HepG2 (cell line): Measurements from ENCODE around the gene SCGB1C2. TPM values are rescaled to one million over a fixed set of nuclear protein-coding genes. Genes with fewer than 3 reads are reported as not detected.
A peak's percentile ranks its signal among the peaks of the same experiment; 100 is the strongest.

Experiments
- ATAC-seq: fragments of 200-7000 bp; cut with Tn5 transposase; 3 replicates; pipeline ENCODE4 v1.9.1; 2020; ENCODE audit warnings: mild to moderate bottlenecking, moderate library complexity
- BruUV-seq: library from RNA; stranded (reverse); fragments of 400-500 nt; replicated peaks from 2 replicates; lab custom pipeline; 2021; lab: Mats Ljungman, UMichigan
- CTCF ChIA-PET: fragments of 300-600 bp; formaldehyde crosslinking; extraction: SDS; loops from one replicate; lab custom pipeline; 2021; ENCODE audit warnings: low total read pairs, inconsistent platforms, low intra/inter-chr PET ratio; lab: Yijun Ruan, JAX
- POLR2A ChIA-PET: fragments of 350-600 bp; sonication (Branson Sonifier 250); formaldehyde crosslinking; loops from one replicate; lab custom pipeline; 2020; ENCODE audit warnings: antibody characterized with exemption, inconsistent platforms; lab: Yijun Ruan, JAX
- DNase-seq: peaks from one replicate; pipeline ENCODE4 v3.0.0-alpha.2; 2015; ENCODE audit warnings: low spot score
- FAIRE-seq: peaks from 3 replicates; lab custom pipeline; 2011; peaks lifted over from hg19 to GRCh38; lab: Jason Lieb, UNC
- H2AFZ ChIP-seq: one replicate; pipeline ENCODE4 v1.6.1; 2011; ENCODE audit warnings: low read length, inconsistent platforms
- H3K27ac ChIP-seq: fragments of 300-600 bp; 3 replicates; pipeline ENCODE4 v1.8.0; 2011; ENCODE audit warnings: mixed run types, mild to moderate bottlenecking, mixed read lengths, low read length, inconsistent platforms; ENCODE audit not compliant: insufficient read depth; ENCODE audit errors: extremely low read length
- H3K27me3 ChIP-seq, 2 experiments: fragments of 200-600 bp in 1 of 2; 2 replicates in 1 of 2; 3 replicates in 1 of 2; pipeline versions ENCODE4 v1.6.0 to v1.8.0; 2011; ENCODE audit warnings: low read length in 2 of 2, mild to moderate bottlenecking in 2 of 2, moderate library complexity in 2 of 2, inconsistent platforms in 1 of 2; ENCODE audit not compliant: insufficient read depth in 2 of 2, control insufficient read depth in 1 of 2
- H3K36me3 ChIP-seq, 2 experiments: fragments of 200-600 bp in 1 of 2; replicated peaks in 1 of 2; 2 replicates in 1 of 2; 3 replicates in 1 of 2; pipeline versions ENCODE4 v1.5.1 to v1.8.0; 2011; ENCODE audit warnings: low read length in 2 of 2, inconsistent platforms in 1 of 2; ENCODE audit not compliant: insufficient read depth in 2 of 2, control insufficient read depth in 1 of 2
- H3K4me1 ChIP-seq: 2 replicates; pipeline ENCODE4 v1.5.1; 2012; ENCODE audit warnings: low read length, inconsistent platforms; ENCODE audit not compliant: insufficient read depth
- H3K4me2 ChIP-seq: 2 replicates; pipeline ENCODE4 v1.6.0; 2011; ENCODE audit warnings: low read depth, low read length, inconsistent platforms
- H3K4me3 ChIP-seq, 3 experiments: fragments of 200-600 bp in 1 of 3; sonication (generic), shearing (Covaris generic) in 1 of 3; replicated peaks in 1 of 3; 2 replicates each; pipeline ENCODE4 v1.5.1; 2011 to 2016; ENCODE audit warnings: low read length in 3 of 3, inconsistent platforms in 2 of 3, low read depth in 2 of 3, mild to moderate bottlenecking in 2 of 3, control low read depth in 1 of 3, mixed read lengths in 1 of 3; ENCODE audit not compliant: insufficient read depth in 1 of 3
- H3K79me2 ChIP-seq: one replicate; pipeline ENCODE4 v1.6.1; 2011; ENCODE audit warnings: low read length, inconsistent platforms; ENCODE audit not compliant: insufficient read depth
- H3K9ac ChIP-seq: 2 replicates; pipeline ENCODE4 v1.6.0; 2011; ENCODE audit warnings: mild to moderate bottlenecking, low read depth, low read length, inconsistent platforms; ENCODE audit not compliant: insufficient read depth
- H3K9me3 ChIP-seq: 2 replicates; pipeline ENCODE4 v1.5.1; 2012; ENCODE audit warnings: mild to moderate bottlenecking, low read length
- H4K20me1 ChIP-seq: 2 replicates; pipeline ENCODE4 v1.6.0; 2011; ENCODE audit warnings: inconsistent platforms, mild to moderate bottlenecking, low read length, moderate library complexity; ENCODE audit not compliant: insufficient read depth
- NFE2 ChIP-seq: sonication (generic); formaldehyde crosslinking; IDR thresholded peaks from 2 replicates; pipeline ENCODE4 v1.4.0; 2020; ENCODE audit warnings: missing genetic modification reagents
- RAD51 ChIP-seq: fragments of 450-650 bp; IDR thresholded peaks from 2 replicates; pipeline ENCODE4 v1.6.1; 2016; ENCODE audit warnings: borderline replicate concordance
- WGBS: methylation state at CpG from one replicate; pipeline ENCODE4 v1.1.6; 2017; ENCODE audit warnings: low lambda C conversion rate; 5-methylcytosine and 5-hydroxymethylcytosine counted together
- in situ Hi-C: cut with HindIII; loops from 2 replicates; pipeline ENCODE4 v1.10.0; 2017; ENCODE audit warnings: low pct_unique_long_range_greater_than_20kb; ENCODE audit not compliant: extremely low pct_ligation_motif_present
- intact Hi-C: fragments of 100-400 bp; cut with micrococcal nuclease; formaldehyde crosslinking; loops from one replicate; pipeline ENCODE4 v1.10.0; 2022; ENCODE audit not compliant: unreplicated experiment
- polyA plus RNA-seq, 8 experiments: library from polyadenylated mRNA; depleted of rRNA in 3 of 8; stranded (reverse) in 7 of 8; unstranded in 1 of 8; fragments of >200 nt; fragmentation: Illumina TruSeq in 4 of 8; extraction: Trizol in 4 of 8; gene quantifications; 2 replicates each; pipeline versions ENCODE4 v1.2.1 to v1.2.3, GENCODE V29; 2011 to 2016; ENCODE audit warnings: low read depth in 4 of 8, missing spikeins in 1 of 8, mixed read lengths in 1 of 8; ENCODE audit not compliant: insufficient read depth in 1 of 8
- total RNA-seq, 5 experiments: library from RNA; depleted of rRNA; stranded (reverse); fragments of >200 nt; fragmentation: Illumina TruSeq; extraction: Trizol; gene quantifications; 2 replicates each; pipeline ENCODE4 v1.2.3, GENCODE V29; 2016; ENCODE audit warnings: low read depth in 1 of 5
- TF ChIP-seq, protein P1 (sequence below): sonication (generic); formaldehyde crosslinking; IDR thresholded peaks from 2 replicates; pipeline ENCODE4 v1.8.1; 2023; ENCODE audit warnings: missing genetic modification reagents, mild to moderate bottlenecking, borderline replicate concordance
- TF ChIP-seq, protein P2 (sequence below): sonication (generic); formaldehyde crosslinking; conservative IDR thresholded peaks from 2 replicates; pipeline ENCODE4 v1.4.0; 2020; ENCODE audit warnings: missing genetic modification reagents
- TF ChIP-seq, protein P3 (sequence below): sonication (generic); formaldehyde crosslinking; IDR thresholded peaks from 2 replicates; pipeline ENCODE4 v1.5.0; 2020; ENCODE audit warnings: mild to moderate bottlenecking, missing genetic modification reagents

SCGB1C2 gene
- total and polyA plus RNA-seq, 2 of the 13 experiments (the other 11 are each of a cell fraction or from before 2014, with no cell fraction given) = not detected

DNA sequence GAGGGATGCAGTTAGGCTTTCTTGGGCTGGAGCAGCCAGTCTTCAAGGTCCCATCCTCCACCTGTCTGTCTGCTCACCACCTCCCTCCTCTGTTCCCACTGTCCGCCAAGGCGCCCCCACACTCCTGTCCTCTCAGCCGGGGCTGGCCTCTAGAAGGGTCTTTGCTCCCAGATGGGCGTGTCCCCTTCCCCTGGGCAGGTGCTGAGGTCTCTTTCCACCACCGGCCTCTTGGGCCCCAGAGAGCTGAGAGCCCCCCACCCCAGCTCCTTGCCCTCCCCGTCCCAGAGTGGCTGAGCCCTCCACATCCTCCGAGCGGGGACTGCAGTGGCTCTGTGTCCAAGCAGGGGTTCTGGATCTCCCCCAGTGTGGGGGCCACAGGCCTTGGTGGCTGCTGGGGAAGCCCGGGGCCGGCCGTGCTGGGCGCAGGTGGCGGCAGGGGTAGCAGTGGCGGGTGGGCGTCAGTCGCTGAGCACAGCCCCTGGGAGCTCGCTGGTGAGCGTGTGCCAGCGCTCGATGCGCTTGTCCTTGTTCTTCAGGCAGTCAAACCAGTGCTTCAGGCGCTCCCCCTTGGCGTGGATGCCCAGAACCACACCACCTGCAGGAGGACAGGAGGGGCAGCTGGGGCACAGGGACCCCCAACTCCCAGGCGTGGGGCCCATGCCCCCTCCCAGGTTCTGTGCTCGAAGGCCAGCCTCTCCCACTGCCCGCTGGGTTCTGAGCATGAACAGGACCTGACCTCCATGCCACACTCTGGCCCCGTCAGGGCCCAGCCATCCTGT is 9.8 kb downstream of the SCGB1C2 start:
- H3K79me2 ChIP-seq = no peaks in the 10 kb centered on the region

More for the DNA sequence above, 9.8 kb downstream of the SCGB1C2 start:
- in situ Hi-C loops = no loop called here
- 56% methylated on average over 13 of the region's 27 CpGs for WGBS
- H3K27ac ChIP-seq = no peak overlapping the region
- no peaks in the 10 kb centered on the region for H3K9me3 ChIP-seq
- H2AFZ ChIP-seq = no peak overlapping the region
- BruUV-seq = no TSS peak
- peaks cover 2 to 31% of the 10 kb centered on the region in 2 experiments; a peak in 3 of 5 replicates for H3K27me3 ChIP-seq
- no peak overlapping the region for H3K4me2 ChIP-seq
- POLR2A ChIA-PET = no interaction called here
- 0 out of 3 replicates have a peak, but pooled peaks have one; percentile 9 for ATAC-seq
- no peak for TF ChIP-seq NFE2 (CRISPR knock-in tag)
- TF ChIP-seq, protein P1, sequence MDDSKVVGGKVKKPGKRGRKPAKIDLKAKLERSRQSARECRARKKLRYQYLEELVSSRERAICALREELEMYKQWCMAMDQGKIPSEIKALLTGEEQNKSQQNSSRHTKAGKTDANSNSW = no peak
- TF ChIP-seq, protein P2, sequence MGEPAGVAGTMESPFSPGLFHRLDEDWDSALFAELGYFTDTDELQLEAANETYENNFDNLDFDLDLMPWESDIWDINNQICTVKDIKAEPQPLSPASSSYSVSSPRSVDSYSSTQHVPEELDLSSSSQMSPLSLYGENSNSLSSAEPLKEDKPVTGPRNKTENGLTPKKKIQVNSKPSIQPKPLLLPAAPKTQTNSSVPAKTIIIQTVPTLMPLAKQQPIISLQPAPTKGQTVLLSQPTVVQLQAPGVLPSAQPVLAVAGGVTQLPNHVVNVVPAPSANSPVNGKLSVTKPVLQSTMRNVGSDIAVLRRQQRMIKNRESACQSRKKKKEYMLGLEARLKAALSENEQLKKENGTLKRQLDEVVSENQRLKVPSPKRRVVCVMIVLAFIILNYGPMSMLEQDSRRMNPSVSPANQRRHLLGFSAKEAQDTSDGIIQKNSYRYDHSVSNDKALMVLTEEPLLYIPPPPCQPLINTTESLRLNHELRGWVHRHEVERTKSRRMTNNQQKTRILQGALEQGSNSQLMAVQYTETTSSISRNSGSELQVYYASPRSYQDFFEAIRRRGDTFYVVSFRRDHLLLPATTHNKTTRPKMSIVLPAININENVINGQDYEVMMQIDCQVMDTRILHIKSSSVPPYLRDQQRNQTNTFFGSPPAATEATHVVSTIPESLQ (CRISPR knock-in tag) = no peak
- TF ChIP-seq RAD51 = no peak
- TF ChIP-seq, protein P3, sequence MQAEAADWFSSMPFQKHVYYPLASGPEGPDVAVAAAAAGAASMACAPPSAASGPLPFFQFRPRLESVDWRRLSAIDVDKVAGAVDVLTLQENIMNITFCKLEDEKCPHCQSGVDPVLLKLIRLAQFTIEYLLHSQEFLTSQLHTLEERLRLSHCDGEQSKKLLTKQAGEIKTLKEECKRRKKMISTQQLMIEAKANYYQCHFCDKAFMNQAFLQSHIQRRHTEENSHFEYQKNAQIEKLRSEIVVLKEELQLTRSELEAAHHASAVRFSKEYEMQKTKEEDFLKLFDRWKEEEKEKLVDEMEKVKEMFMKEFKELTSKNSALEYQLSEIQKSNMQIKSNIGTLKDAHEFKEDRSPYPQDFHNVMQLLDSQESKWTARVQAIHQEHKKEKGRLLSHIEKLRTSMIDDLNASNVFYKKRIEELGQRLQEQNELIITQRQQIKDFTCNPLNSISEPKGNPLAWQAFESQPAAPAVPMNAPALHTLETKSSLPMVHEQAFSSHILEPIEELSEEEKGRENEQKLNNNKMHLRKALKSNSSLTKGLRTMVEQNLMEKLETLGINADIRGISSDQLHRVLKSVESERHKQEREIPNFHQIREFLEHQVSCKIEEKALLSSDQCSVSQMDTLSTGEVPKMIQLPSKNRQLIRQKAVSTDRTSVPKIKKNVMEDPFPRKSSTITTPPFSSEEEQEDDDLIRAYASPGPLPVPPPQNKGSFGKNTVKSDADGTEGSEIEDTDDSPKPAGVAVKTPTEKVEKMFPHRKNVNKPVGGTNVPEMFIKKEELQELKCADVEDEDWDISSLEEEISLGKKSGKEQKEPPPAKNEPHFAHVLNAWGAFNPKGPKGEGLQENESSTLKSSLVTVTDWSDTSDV (CRISPR knock-in tag) = no peak
- FAIRE-seq = no peak
- CTCF ChIA-PET = no interaction called here
- no peaks in the 10 kb centered on the region; the same call in 1 of the 2 replicates for H4K20me1 ChIP-seq
- peaks cover 43% of the 10 kb centered on the region for H3K4me1 ChIP-seq
- no peak for DNase-seq
- H3K9ac ChIP-seq = no peak overlapping the region
- no peak overlapping the region for H3K4me3 ChIP-seq
- intact Hi-C loops = no loop called here
- no peaks in the 10 kb centered on the region for H3K36me3 ChIP-seq
